Activated CD8-positive, alpha-beta T cell treated with anti-CD3 and anti-CD28 coated beads for 36 hours (primary cell): ENCODE data around the gene TNFAIP8L3. TPM values are rescaled to one million over a fixed set of nuclear protein-coding genes. Genes with fewer than 3 reads are reported as not detected.
A peak's percentile ranks its signal among the peaks of the same experiment; 100 is the strongest.
"Not testable (repeated sequence)": the region's sequence is repeated elsewhere in the genome, so short reads cannot be mapped to it uniquely, and the experiment has no call there.

ENCODE experiments used
- ATAC-seq: fragments of 200-7000 bp; cut with Tn5 transposase; one replicate; pipeline ENCODE4 v1.10.0; 2021; ENCODE audit warnings: mild to moderate bottlenecking, moderate library complexity
- CTCF ChIA-PET: fragments of 350-600 bp; sonication (Branson Sonifier 250); formaldehyde crosslinking; loops from one replicate; lab custom pipeline; 2021; ENCODE audit warnings: antibody characterized with exemption; lab: Charles Lee
- POLR2A ChIA-PET: fragments of 350-600 bp; sonication (Branson Sonifier 250); formaldehyde crosslinking; loops from one replicate; lab custom pipeline; 2021; ENCODE audit warnings: antibody characterized with exemption; lab: Charles Lee
- DNase-seq: peaks from one replicate; pipeline ENCODE4 v3.0.0-alpha.2; 2020
- H3K27ac Mint-ChIP-seq: one replicate; pipeline ENCODE4 v1.8.0; 2021; ENCODE audit warnings: mild to moderate bottlenecking, mixed read lengths
- H3K27me3 Mint-ChIP-seq: one replicate; pipeline ENCODE4 v1.8.0; 2021; ENCODE audit warnings: mixed read lengths
- H3K36me3 Mint-ChIP-seq: one replicate; pipeline ENCODE4 v1.8.0; 2021; ENCODE audit warnings: low read depth, mixed read lengths
- H3K4me1 Mint-ChIP-seq: one replicate; pipeline ENCODE4 v1.8.0; 2021; ENCODE audit warnings: low read depth, mixed read lengths
- H3K4me3 Mint-ChIP-seq: one replicate; pipeline ENCODE4 v1.8.0; 2021; ENCODE audit warnings: mild to moderate bottlenecking, moderate library complexity, mixed read lengths
- H3K9me3 Mint-ChIP-seq: one replicate; pipeline ENCODE4 v1.8.0; 2021; ENCODE audit warnings: mixed read lengths
- intact Hi-C: fragments of 100-400 bp; cut with micrococcal nuclease; formaldehyde crosslinking; loops from one replicate; pipeline ENCODE4 v1.10.0; 2022
- total RNA-seq, 2 experiments: library from RNA; stranded (reverse); gene quantifications; one replicate each; pipeline ENCODE4 v1.2.3, GENCODE V29; 2021
- TF ChIP-seq, protein P1 (sequence below): fragments of 200-600 bp; IDR thresholded peaks from one replicate; pipeline ENCODE4 v1.8.0; 2022; ENCODE audit warnings: antibody characterized with exemption, mild to moderate bottlenecking

TNFAIP8L3 gene
- total RNA-seq: under 1 TPM in 1 of 2 experiments, not detected in 1; 0.14 TPM

DNA sequence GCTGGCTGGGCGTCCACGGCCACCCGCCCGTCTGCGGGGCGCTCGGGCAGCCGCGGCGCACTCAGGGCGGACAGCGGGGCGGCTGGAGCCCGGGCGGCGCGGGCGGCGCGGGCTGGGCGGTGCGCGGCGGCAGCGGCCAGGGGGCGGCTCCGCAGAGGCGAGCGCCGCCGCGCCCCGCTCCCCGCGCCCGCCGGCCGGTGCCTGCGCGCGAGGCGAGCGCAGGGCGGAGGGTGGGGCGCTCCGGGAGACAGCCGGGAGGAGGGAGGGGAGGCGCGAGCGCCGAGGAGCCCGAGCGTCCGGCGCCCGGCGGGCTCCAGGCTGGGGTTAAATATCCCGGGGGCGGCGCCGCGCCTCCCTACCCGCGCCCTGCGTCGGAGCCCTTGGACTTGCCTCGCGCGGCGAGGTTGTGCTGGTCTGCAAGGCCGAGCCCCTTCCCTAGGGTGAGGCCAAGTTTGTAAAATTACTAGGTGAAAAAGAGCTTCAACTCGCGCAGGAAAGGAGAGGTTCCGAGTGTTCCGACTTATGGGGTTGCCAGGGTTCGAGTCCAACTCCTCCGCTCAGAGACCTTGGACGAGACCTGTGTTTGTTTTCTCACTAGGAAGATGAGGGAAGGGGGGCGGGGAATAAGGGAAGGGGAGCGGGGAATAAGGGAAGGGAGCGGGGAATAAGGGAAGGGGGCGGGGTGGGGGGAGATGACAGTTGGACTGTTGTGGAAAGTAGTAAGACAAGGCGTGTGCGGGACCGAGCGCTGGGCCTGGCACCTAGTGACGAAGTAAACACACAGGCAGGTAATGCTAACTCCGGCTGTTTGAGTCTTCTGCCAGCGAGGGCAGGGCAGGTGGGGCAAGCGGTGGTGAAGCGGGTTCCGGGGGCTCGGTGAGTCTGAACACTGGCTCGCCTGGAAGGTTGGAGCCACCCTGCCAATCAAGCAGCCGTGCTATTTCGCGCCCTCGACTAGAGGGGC is at the start of gene TNFAIP8L3:
TSS of gene TNFAIP8L3 (minus strand) at position 301 of the 964 bp plus-strand sequence. CDS start 311 bp downstream, outside the sequence.
- ATAC-seq: peak; percentile 31
- ChIA-PET POLR2A (interaction anchor here (1.1 kb wide), 1 partner anchor 186 kb away, joined by 4 read pairs; the partner anchor contains the start of gene AP4E1), CTCF (no interaction called here)
- TF ChIP-seq, protein P1, sequence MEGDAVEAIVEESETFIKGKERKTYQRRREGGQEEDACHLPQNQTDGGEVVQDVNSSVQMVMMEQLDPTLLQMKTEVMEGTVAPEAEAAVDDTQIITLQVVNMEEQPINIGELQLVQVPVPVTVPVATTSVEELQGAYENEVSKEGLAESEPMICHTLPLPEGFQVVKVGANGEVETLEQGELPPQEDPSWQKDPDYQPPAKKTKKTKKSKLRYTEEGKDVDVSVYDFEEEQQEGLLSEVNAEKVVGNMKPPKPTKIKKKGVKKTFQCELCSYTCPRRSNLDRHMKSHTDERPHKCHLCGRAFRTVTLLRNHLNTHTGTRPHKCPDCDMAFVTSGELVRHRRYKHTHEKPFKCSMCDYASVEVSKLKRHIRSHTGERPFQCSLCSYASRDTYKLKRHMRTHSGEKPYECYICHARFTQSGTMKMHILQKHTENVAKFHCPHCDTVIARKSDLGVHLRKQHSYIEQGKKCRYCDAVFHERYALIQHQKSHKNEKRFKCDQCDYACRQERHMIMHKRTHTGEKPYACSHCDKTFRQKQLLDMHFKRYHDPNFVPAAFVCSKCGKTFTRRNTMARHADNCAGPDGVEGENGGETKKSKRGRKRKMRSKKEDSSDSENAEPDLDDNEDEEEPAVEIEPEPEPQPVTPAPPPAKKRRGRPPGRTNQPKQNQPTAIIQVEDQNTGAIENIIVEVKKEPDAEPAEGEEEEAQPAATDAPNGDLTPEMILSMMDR: no peak
- Mint-ChIP-seq H3K4me1 (peaks cover 12% of the 10 kb centered on the region), H3K36me3 (no peaks in the 10 kb centered on the region), H3K27me3 (peaks cover 69% of the 10 kb centered on the region), H3K4me3 (peak within 1 kb of the TSS; percentile 57), H3K27ac (no peak within 1 kb of the TSS), H3K9me3 (no peaks in the 10 kb centered on the region)
- intact Hi-C loops: no loop called here
- DNase-seq: peak; percentile 12

DNA sequence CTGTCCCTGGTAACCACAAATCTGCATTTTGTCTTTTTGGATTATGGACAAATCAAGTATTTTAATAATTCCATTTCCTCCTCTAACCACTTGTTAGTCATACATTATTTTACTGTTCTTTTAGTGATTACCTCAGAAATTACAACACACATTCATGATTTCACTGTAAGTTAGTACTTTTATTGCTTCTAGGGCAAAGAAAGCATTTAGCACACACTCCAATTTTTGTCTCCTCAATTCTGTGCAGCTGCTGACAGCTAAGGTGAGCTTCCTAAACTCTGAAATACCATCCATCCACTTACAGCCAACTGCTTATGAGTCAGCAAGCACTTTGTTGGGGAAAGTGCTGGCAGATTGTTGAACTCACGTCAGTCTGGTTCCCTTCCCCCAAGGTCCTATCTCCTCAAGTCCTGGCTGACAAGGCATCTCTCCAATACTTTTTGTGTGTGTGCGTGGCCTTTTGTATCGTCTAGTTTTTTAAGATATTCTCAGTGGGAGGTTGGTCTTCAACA is 49.4 kb upstream of the TNFAIP8L3 start:
- ChIA-PET CTCF (no interaction called here), POLR2A (no interaction called here)
- DNase-seq: no peak
- no peaks in the 10 kb centered on the region for H3K4me1 Mint-ChIP-seq
- no peak overlapping the region for H3K27ac Mint-ChIP-seq
- intact Hi-C loops: no loop called here
- no peak overlapping the region for H3K4me3 Mint-ChIP-seq
- H3K27me3 Mint-ChIP-seq: peaks cover 18% of the 10 kb centered on the region
- H3K36me3 Mint-ChIP-seq: no peaks in the 10 kb centered on the region
- no peak for ATAC-seq
- no peaks in the 10 kb centered on the region for H3K9me3 Mint-ChIP-seq
- TF ChIP-seq, protein P1: no peak

DNA sequence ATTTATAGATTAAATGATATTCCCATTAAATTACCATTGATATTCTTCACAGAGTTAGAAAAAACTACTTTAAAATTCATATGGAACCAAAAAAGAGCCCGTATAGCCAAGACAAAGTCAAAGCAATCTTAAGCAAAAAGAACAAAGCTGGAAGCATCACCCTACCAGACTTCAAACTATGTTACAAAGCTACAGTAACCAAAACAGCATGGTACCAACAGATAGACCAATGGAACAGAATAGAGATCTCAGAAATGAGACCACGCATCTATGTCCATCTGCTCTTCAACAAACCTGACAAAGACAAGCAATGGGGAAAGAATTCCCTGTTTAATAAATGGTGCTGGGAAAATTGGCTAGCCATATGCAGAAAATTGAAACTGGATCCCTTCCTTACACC is 45.6 kb upstream of the TNFAIP8L3 start:
- intact Hi-C loops, H3K9me3 Mint-ChIP-seq, H3K4me3 Mint-ChIP-seq, H3K36me3 Mint-ChIP-seq, ATAC-seq, H3K27ac Mint-ChIP-seq, H3K4me1 Mint-ChIP-seq, DNase-seq: not testable (repeated sequence)
- H3K27me3 Mint-ChIP-seq: peaks cover 15% of the 10 kb centered on the region
- ChIA-PET POLR2A (interaction anchor here (0.6 kb wide), 1 partner anchor 12 kb away, joined by 3 read pairs; no protein-coding TSS in a partner anchor), CTCF (interaction anchor here (1.3 kb wide), 1 partner anchor 23 kb away, joined by 5 read pairs; no protein-coding TSS in a partner anchor)

DNA sequence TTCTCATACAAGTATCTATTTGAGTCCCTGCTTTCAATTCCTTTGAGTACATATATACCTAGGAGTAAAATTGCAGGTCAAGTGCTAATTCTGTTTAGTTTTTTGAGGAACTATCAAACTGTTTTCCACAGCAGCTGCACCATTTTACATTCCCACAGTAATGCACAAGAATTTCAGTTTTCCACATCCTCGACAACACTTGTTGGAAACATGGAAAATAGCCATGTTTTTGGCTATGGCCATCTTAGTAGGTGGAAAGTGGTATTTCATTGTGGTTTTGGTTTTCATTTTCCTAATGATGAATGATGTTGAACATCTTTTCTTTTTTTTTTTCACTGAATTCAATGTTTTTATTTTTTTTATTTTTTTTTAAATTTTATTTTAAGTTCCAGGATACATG is 44.4 kb upstream of the TNFAIP8L3 start:
- intact Hi-C loops: no loop called here
- H3K4me3 Mint-ChIP-seq: no peak overlapping the region
- no peaks in the 10 kb centered on the region for H3K9me3 Mint-ChIP-seq
- no peaks in the 10 kb centered on the region for H3K36me3 Mint-ChIP-seq
- CTCF ChIA-PET: no interaction called here
- no peak for DNase-seq
- H3K27ac Mint-ChIP-seq: no peak overlapping the region
- ATAC-seq: no peak
- TF ChIP-seq, protein P1: no peak
- peaks cover 12% of the 10 kb centered on the region for H3K27me3 Mint-ChIP-seq
- POLR2A ChIA-PET: no interaction called here
- H3K4me1 Mint-ChIP-seq: no peaks in the 10 kb centered on the region

DNA sequence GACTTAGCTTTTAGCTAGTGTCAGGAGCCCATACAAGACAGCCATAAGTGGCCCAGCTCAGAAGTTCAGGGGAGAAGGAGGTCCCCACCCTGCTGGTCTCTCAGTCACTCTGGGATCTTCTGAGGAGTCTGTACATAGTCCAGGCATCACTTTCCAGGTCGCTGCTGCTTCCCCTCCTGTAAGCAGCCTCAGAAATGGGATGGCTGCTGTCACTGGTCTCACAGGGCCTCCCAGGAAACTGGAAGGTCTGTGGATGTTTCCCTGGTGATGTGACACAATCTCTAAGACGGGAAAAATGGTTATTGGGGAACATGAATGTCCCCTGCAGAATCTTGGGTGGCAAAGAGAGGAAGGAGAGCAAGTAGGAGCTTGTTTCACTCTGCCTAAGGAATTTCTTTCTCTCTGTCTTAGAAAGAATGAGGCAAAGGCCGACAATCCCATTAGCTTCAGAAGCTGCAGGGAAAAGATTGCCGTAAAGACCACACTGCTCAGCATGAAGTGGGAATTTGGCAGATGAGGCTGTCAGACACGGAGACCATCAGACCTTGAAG is 43.2 kb upstream of the TNFAIP8L3 start:
- TF ChIP-seq, protein P1: no peak
- Mint-ChIP-seq H3K4me1 (no peaks in the 10 kb centered on the region), H3K27ac (no peak overlapping the region), H3K4me3 (no peak overlapping the region), H3K27me3 (peaks cover 10% of the 10 kb centered on the region), H3K9me3 (no peaks in the 10 kb centered on the region), H3K36me3 (no peaks in the 10 kb centered on the region)
- DNase-seq (no peak), ATAC-seq (no peak)
- CTCF ChIA-PET: interaction anchor here (1.7 kb wide), 1 partner anchor 13 kb away, joined by 4 read pairs; no protein-coding TSS in a partner anchor
- POLR2A ChIA-PET: no interaction called here
- intact Hi-C loops: no loop called here
